Stimulated activated naive CD8-positive, alpha-beta T cell treated with anti-CD3 and anti-CD28 coated beads, Interleukin-15, Interleukin-2, amounts not matched to agents 100 U/mL and 50 U/mL, for 24 hours (primary cell): ENCODE measurements around the gene SIGLEC12.
"Not testable (repeated sequence)": the region's sequence is repeated elsewhere in the genome, so short reads cannot be mapped to it uniquely, and the experiment has no call there.

Experiments used
- ATAC-seq: fragments of 150-1000 bp; cut with Tn5 transposase; one replicate; pipeline ENCODE4 v1.10.0; 2021
- DNase-seq: peaks from one replicate; pipeline ENCODE4 v3.0.0; 2021

SIGLEC12 gene

GRCh38 chr19:51480590-51480989 is 21.0 kb downstream of the SIGLEC12 start:
- DNase-seq (peak; percentile 42), ATAC-seq (no peak)

GRCh38 chr19:51479531-51480331 is 21.9 kb downstream of the SIGLEC12 start:
- DNase-seq = peak; percentile 42
- ATAC-seq = peak; percentile 92

- ATAC-seq (no peak), DNase-seq (no peak)
Observed at GRCh38 chr19:51478381-51479234, 23.0 kb downstream of the SIGLEC12 start, which contains the start of gene CEACAM18. Gene CEACAM18 (plus strand): TSS chr19:51478539.

- DNase-seq = no peak
- ATAC-seq = no peak
Observed at GRCh38 chr19:51477344-51477743, 24.3 kb downstream of the SIGLEC12 start.

- ATAC-seq (no peak), DNase-seq (no peak)
Observed at GRCh38 chr19:51476164-51476563, 25.4 kb downstream of the SIGLEC12 start.

GRCh38 chr19:51473009-51473707 is 28.4 kb downstream of the SIGLEC12 start:
- ATAC-seq (peak; percentile 74), DNase-seq (peak; percentile 96)

- no peak for DNase-seq
- ATAC-seq = no peak
Observed at GRCh38 chr19:51472607-51473006, 29.0 kb downstream of the SIGLEC12 start.

- no peak for ATAC-seq
Observed at GRCh38 chr19:51471527-51471926, 30.1 kb downstream of the SIGLEC12 start.

GRCh38 chr19:51470966-51471365 is 30.6 kb downstream of the SIGLEC12 start:
- DNase-seq (no peak), ATAC-seq (no peak)

More at GRCh38 chr19:51471527-51471926, 30.1 kb downstream of the SIGLEC12 start:
- no peak for DNase-seq

GRCh38 chr19:51469629-51470028 is 32.0 kb downstream of the SIGLEC12 start:
- ATAC-seq = no peak
- no peak for DNase-seq

GRCh38 chr19:51469162-51469561 is 32.4 kb downstream of the SIGLEC12 start:
- ATAC-seq (no peak), DNase-seq (peak; percentile 1)

GRCh38 chr19:51468545-51468920 is 33.1 kb downstream of the SIGLEC12 start:
- no peak for ATAC-seq
- DNase-seq = peak; percentile 1

GRCh38 chr19:51467864-51468544 is 33.6 kb downstream of the SIGLEC12 start:
- no peak for ATAC-seq
- no peak for DNase-seq

GRCh38 chr19:51466723-51467122 is 34.9 kb downstream of the SIGLEC12 start:
- ATAC-seq (no peak), DNase-seq (no peak)

GRCh38 chr19:51463976-51464581 is 37.5 kb downstream of the SIGLEC12 start:
- not testable (repeated sequence) for ATAC-seq, DNase-seq

- ATAC-seq (no peak), DNase-seq (no peak)
Observed at GRCh38 chr19:51462681-51463080, 38.9 kb downstream of the SIGLEC12 start.

GRCh38 chr19:51462276-51462675 is 39.3 kb downstream of the SIGLEC12 start:
- no peak for DNase-seq

GRCh38 chr19:51461723-51462161 is 39.9 kb downstream of the SIGLEC12 start:
- ATAC-seq (no peak), DNase-seq (no peak)

More at GRCh38 chr19:51462276-51462675, 39.3 kb downstream of the SIGLEC12 start:
- ATAC-seq = no peak

- DNase-seq = no peak
- no peak for ATAC-seq
Observed at GRCh38 chr19:51460164-51460992, 41.2 kb downstream of the SIGLEC12 start.

- ATAC-seq = no peak
- DNase-seq = no peak
Observed at GRCh38 chr19:51458899-51459505, 42.6 kb downstream of the SIGLEC12 start.
